ENCODE measurements around the gene PHF21B.

Gene PHF21B

GRCh38 chr22:45014654-45015053, 4.8 kb upstream of the PHF21B start:
- no peak for DNase-seq (ENCODE audit: low read depth, low spot score)

GRCh38 chr22:45013138-45013537, 3.3 kb upstream of the PHF21B start:
- no peak for DNase-seq (ENCODE audit: low read depth, low spot score)

DNA sequence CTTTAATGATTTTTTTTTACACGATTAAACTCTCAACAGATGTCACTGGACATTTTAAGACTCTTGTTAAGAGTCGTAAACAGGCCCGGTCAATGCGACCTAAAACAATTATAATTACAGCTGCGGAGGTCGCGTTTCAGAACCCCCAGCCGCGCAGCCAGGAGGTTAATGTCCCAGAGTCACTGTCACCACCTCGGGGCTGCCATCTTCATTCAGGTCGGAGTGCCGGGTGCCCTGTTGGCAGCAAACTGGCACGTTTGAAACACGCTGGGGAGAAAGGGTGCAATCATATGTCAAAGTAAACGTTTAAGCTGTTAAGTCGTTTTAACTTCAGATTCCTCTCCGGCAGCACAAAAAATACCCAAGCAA, 711 bp upstream of the PHF21B start:
- DNase-seq (ENCODE audit: low read depth, low spot score), result no peak

DNA sequence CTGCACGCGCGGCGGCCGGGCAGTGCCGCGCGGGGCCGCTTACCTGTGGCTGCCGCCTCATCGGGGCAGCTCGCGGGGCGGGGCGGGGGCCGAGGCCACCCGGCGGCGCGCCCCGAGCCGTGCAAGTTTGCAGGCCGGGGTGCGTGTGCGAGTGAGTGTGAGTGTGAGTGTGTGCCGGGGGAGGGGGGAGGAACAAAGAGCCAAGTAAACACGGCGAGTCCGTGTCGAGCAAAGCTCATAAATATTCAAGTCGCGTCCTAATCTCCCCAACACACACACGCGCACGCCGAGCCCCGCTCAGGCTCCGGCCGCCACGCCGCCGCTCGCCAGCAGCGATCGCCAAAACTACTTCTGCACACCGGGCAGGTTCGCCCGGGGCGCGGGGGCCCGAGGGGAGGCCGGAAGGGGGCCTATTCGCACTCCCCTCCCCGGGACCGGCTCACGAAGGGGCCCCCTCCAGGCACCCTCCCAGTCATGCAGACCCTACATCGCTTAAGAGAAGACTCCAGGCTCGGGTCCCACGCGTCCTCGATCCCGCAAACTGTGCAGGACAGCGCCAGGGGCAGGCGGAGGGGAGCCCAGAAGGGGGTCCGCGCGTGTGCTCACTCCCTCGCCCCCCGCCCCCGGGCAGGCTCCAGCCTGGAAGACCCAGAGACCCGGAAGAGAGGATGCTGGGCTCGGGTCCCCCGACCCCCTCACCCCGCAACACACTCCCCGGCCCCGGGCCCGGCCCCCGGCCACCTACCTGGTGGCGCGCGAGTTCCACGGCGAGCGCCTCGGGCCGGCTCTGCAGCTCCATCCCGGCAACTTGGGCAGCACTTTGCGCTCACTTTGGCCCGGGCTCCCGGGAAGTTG, 827 bp downstream of the PHF21B start:
- DNase-seq (ENCODE audit: low read depth, low spot score), result no peak

- no peak for DNase-seq (ENCODE audit: low read depth, low spot score)
Observed at GRCh38 chr22:45008186-45008681, 1.6 kb downstream of the PHF21B start.

GRCh38 chr22:45007391-45008185, 2.2 kb downstream of the PHF21B start:
- no peak for DNase-seq (ENCODE audit: low read depth, low spot score)

GRCh38 chr22:45006964-45007390, 2.8 kb downstream of the PHF21B start:
- DNase-seq (ENCODE audit: low read depth, low spot score), result no peak

GRCh38 chr22:45006111-45006963, 3.5 kb downstream of the PHF21B start:
- no peak for DNase-seq (ENCODE audit: low read depth, low spot score)

- no peak for DNase-seq (ENCODE audit: low read depth, low spot score)
Observed at GRCh38 chr22:45001653-45002052, 8.2 kb downstream of the PHF21B start.

GRCh38 chr22:45000330-45000729, 9.5 kb downstream of the PHF21B start:
- no peak for DNase-seq (ENCODE audit: low read depth, low spot score)

DNA sequence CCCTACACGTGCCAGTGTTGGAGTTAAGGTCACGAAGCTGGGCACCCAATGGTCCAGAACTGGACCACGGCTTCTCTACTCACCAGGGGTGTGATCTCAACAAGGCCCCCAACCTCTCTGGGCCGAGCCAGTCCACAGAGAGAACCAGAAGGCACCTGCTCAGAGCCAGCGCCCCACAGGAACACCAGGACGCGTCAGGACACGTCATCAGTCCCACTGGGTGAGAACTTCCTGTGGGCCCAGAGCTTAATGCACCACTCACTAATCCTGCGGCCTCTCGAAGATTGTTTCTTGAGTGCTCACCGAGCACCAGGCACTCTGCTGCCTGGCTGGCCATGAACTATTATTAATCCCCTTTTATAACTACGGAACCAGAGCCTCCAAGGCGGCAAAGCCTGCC, 10.1 kb downstream of the PHF21B start:
- DNase-seq (ENCODE audit: low read depth, low spot score), result no peak

DNA sequence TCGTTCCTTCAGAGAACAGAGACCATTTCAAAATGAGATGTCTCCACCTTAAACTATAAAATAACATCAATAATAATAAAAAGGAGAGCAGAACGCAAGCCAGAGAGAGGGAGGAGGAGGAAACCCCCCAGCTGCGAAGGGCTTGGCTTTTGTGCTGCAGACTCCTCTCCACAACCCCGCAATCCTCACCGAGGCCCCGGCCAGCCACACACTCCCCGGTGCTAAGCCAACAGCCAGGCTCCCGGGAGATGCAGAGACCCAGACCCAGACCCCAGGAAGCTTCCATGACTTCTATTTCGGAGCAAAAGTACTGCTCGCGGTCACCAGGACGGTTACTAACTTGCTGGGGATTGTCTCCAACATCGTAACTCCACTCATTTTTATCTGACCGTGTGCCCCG, 10.6 kb downstream of the PHF21B start:
- DNase-seq (ENCODE audit: low read depth, low spot score), result no peak

DNA sequence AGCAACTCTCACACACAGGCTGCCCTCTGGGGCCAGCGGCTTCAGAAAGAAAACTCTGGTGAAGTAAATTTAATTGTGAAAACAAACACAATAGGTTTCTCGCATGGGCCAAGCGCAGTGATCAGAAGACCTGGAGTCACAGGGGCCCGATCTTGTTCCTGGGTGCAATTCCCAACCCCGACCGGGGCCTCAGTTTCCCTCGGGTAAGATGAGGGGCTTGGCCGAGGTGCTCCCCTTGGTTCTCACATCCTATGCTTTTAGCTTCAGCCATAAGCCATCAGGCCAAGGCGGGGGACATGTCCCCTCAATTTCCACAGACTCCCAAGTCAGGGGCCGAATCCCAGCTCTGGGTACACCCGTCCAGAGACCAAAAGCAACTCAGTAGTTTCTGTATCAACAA, 11.5 kb downstream of the PHF21B start:
- DNase-seq (ENCODE audit: low read depth, low spot score), result no peak

DNA sequence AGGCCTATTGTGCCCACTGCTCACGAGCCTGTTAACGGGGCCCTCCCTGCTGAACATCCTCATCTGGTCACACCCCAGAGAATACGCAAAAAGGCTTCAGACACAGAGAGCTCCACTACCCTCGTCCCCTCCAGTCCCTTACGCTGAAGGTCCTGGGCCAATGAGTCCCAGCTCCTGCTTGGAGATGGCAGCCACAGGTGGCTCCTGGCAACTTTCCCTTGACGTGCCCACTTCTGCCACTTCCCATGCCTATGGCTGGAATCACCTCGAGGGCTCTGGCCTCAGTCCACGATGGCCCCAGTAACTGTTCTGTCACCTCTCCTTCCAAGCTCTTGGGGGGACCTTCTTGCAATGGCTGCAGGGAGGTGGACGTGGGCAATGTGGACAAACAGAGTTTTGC, 12.7 kb downstream of the PHF21B start:
- DNase-seq (ENCODE audit: low read depth, low spot score), result no peak

DNA sequence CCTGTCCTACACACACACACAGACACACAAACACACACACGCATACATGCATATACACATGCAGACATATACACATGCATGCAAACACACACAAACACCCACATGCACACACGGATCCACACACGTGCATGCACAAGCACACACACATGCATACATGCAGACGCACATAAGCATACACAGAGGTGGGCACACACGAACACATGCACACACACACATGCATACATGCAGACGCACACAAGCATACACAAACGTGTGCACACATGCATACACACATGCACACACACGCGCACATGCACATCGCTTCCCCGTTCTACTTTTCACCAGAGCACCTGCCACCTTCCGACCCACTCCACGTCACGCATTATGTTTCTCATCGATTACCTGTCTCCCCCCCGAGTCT, 13.2 kb downstream of the PHF21B start:
- DNase-seq (ENCODE audit: low read depth, low spot score), result no peak

GRCh38 chr22:44996120-44996519, 13.7 kb downstream of the PHF21B start:
- no peak for DNase-seq (ENCODE audit: low read depth, low spot score)

GRCh38 chr22:44995715-44996114, 14.1 kb downstream of the PHF21B start:
- DNase-seq (ENCODE audit: low read depth, low spot score), result no peak

DNA sequence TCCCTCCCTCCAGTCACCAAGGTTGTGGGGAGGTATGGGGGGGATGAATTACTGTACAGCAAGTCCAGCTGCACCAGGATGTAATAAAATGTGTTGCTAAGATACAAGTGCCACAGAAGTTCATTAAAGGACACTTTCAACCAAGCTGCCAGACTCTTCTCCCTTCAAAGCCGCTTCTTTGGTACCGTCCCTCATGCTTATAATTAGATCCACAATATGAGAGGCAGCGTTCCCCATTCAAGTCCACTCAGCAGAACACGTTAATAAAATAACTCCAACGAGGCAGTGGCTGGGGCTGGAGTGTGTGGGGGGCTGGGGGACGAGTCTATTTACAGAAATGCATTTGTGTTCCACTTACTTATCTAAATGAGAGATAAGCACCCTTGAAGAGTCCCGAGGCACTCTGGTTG, 14.7 kb downstream of the PHF21B start:
- DNase-seq (ENCODE audit: low read depth, low spot score), result no peak

DNA sequence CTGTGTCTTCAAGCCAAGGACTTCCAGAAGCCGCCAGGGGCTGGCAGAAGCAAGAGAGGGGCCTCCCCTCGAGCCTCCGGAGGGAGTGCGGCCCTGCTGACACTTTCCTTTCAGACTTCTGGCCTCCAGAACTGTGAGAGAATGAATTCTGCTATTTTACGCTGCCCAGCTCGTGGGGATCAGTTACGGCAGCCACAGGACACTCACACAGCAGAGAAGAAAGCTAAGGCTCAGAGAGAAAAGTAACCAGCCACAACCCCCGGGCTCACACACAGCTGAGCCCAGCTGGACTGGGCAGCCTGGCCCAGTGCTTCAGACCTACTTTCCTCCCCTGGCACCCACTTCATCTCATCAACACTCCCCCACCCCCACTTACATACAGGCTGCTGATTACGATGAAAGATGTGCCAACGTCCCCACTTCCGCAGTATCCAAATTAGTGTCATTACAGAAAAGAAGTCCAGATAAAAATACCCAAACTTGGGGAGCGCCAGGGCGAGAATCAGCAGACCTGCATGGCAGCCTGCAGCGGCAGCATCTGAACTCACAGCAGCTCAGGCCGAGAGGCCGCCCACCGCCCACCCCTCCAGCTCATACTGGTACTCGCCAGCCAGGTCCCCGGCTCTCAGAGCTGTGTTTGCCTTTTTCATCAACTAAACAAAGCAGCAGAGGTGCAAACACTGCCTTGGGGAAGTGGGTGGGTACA, 15.3 kb downstream of the PHF21B start:
- no peak for DNase-seq (ENCODE audit: low read depth, low spot score)

DNA sequence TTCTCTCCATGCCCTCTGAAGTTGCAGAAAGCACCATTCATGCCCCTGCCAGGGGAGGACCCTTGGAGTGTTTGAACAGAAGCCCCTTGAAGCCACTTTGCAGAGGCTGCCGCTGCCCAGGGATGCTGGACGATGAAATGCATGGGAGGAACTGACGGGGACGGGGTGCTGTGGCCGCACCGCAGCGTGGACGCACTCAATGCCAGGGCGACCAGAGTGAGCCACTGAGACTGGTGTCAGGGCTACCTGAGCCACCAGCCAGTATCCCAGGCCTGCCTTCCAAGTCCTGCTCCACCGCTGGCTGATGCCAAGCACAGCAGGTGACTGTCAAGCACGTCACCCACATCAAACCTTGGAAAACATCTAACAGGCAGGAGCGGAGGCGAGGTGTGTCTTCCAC, 17.6 kb downstream of the PHF21B start:
- no peak for DNase-seq (ENCODE audit: low read depth, low spot score)

GRCh38 chr22:44991218-44991617, 18.6 kb downstream of the PHF21B start:
- no peak for DNase-seq (ENCODE audit: low read depth, low spot score)
